ENCODE data around the gene AKR1B1. TPM values are rescaled to one million over a fixed set of nuclear protein-coding genes. Genes with fewer than 3 reads are reported as not detected.

AKR1B1 gene
- polyA plus RNA-seq (2011; rRNA removed) (1,636 and 1,761 TPM in 2 replicates), polyA plus RNA-seq (2017; fragmentation: RNase III; extraction: RNeasy Plus Mini Kit Qiagen cat#74134 plus additional on column Dnase treatment) (4,339 to 6,918 TPM (median 6,205 TPM) in 3 replicates), polyA minus RNA-seq (2011; rRNA and poly(A)+ RNA removed) (620 and 678 TPM in 2 replicates)
- 1,617 and 1,738 TPM in 2 replicates for polyA plus RNA-seq (2012; cell fraction: cytosol; rRNA removed)
- polyA plus RNA-seq (2012; cell fraction: nucleus; rRNA removed): 1,542 and 1,798 TPM in 2 replicates

GRCh38 chr7:134458806-134459698 is at the start of gene AKR1B1:
Gene AKR1B1 (minus strand): TSS chr7:134459100. CDS start chr7:134459062, 38 bp downstream.
- ATAC-seq: peak; percentile 93 to 94
- peak; percentile 79 for TF ChIP-seq PBX3 (IDR thresholded peaks at IDR 0.05)
- peak; percentile 55 for TF ChIP-seq SMC3 (IDR thresholded peaks at IDR 0.05)
- peak; percentile 10 to 56; a peak in 3 of 5 replicates for TF ChIP-seq RAD21 (conservative IDR thresholded peaks at IDR 0.05 in 1 of 2, IDR thresholded peaks at IDR 0.05 in 1 of 2)
- peak; percentile 71; the same call in 1 of the 2 replicates for TF ChIP-seq MYC (IDR thresholded peaks at IDR 0.05; ENCODE audit: borderline replicate concordance, low read length)
- peak; percentile 95 for TF ChIP-seq PHF8 (IDR thresholded peaks at IDR 0.05; ENCODE audit: borderline replicate concordance, low read depth)
- TF ChIP-seq, protein P1, sequence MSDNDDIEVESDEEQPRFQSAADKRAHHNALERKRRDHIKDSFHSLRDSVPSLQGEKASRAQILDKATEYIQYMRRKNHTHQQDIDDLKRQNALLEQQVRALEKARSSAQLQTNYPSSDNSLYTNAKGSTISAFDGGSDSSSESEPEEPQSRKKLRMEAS (IDR thresholded peaks at IDR 0.05): peak; percentile 95
- TF ChIP-seq GATA3 (IDR thresholded peaks at IDR 0.05; ENCODE audit: borderline replicate concordance): no peak; the same call in 1 of the 2 replicates
- no peak for TF ChIP-seq TP53 (CRISPR knock-in tag; IDR thresholded peaks at IDR 0.05)
- TF ChIP-seq CTCF (IDR thresholded peaks at IDR 0.05): peak; percentile 56
- TF ChIP-seq RARB (CRISPR knock-in tag; IDR thresholded peaks at IDR 0.05): peak; percentile 39; the same call in 1 of the 2 replicates
- TF ChIP-seq TFCP2L1 (CRISPR knock-in tag; IDR thresholded peaks at IDR 0.05): peak; percentile 81; the same call in 1 of the 2 replicates
- TF ChIP-seq JUN (IDR thresholded peaks at IDR 0.05): peak; percentile 93 to 98
- TF ChIP-seq HOXB13 (CRISPR knock-in tag; IDR thresholded peaks at IDR 0.05; ENCODE audit: low read depth): peak; percentile 77; the same call in 1 of the 2 replicates
- peak; percentile 18; the same call in 1 of the 2 replicates for TF ChIP-seq HMGXB4 (CRISPR knock-in tag; IDR thresholded peaks at IDR 0.05; ENCODE audit: borderline replicate concordance)
- 0 out of 2 replicates have a peak, but pooled peaks have one; percentile 24 for TF ChIP-seq HOXB5 (CRISPR knock-in tag; IDR thresholded peaks at IDR 0.05)
- TF ChIP-seq, protein P2, sequence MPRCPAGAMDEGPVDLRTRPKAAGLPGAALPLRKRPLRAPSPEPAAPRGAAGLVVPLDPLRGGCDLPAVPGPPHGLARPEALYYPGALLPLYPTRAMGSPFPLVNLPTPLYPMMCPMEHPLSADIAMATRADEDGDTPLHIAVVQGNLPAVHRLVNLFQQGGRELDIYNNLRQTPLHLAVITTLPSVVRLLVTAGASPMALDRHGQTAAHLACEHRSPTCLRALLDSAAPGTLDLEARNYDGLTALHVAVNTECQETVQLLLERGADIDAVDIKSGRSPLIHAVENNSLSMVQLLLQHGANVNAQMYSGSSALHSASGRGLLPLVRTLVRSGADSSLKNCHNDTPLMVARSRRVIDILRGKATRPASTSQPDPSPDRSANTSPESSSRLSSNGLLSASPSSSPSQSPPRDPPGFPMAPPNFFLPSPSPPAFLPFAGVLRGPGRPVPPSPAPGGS (IDR thresholded peaks at IDR 0.05): peak; percentile 98
- no peak for TF ChIP-seq FOSB (CRISPR knock-in tag; IDR thresholded peaks at IDR 0.05)
- peak; percentile 82; the same call in 1 of the 2 replicates for TF ChIP-seq ATOH8 (CRISPR knock-in tag; IDR thresholded peaks at IDR 0.05; ENCODE audit: low read depth)
- TF ChIP-seq KDM5A (IDR thresholded peaks at IDR 0.05): peak; percentile 56
- TF ChIP-seq POLR2A (IDR thresholded peaks at IDR 0.05; ENCODE audit: low read length): peak; percentile 99
- TF ChIP-seq E2F6 (IDR thresholded peaks at IDR 0.05; ENCODE audit: borderline replicate concordance, low read depth): peak; percentile 93
- TF ChIP-seq NR3C1 (IDR thresholded peaks at IDR 0.05): no peak
- TF ChIP-seq RCOR1 (IDR thresholded peaks at IDR 0.05; ENCODE audit: low read depth, low read length): 0 out of 2 replicates have a peak, but pooled peaks have one; percentile 44
- TF ChIP-seq FOSL2 (IDR thresholded peaks at IDR 0.05): no peak
- TF ChIP-seq FOSL2 (CRISPR knock-in tag; IDR thresholded peaks at IDR 0.05): peak; percentile 12
- 0 out of 2 replicates have a peak, but pooled peaks have one; percentile 24 for TF ChIP-seq MAZ (IDR thresholded peaks at IDR 0.05; ENCODE audit: borderline replicate concordance, low read depth, low read length)
- no peak for TF ChIP-seq EP300 (IDR thresholded peaks at IDR 0.05)
- TF ChIP-seq RFX5 (IDR thresholded peaks at IDR 0.05): peak; percentile 82
- no peak; the same call in 1 of the 2 replicates for TF ChIP-seq SREBF2 (IDR thresholded peaks at IDR 0.05)
- peak within 1 kb of the TSS; percentile 93 to 94 for H3K27ac ChIP-seq
- WGBS (ENCODE audit: missing lambda C conversion rate): 3% methylated on average over 48 of the region's 61 CpGs
- peak; percentile 93 for FAIRE-seq
- peak within 1 kb of the TSS; percentile 86 for H3K4me3 ChIP-seq
- H3K4me1 ChIP-seq: peaks cover 72% of the 10 kb centered on the region
- peak within 1 kb of the TSS; percentile 78 for H3K4me2 ChIP-seq
- ChIA-PET CTCF (interaction anchor here (0.6 to 27.7 kb wide), 33 partner anchors 9 to 165 kb away, joined by 3 to 486 read pairs (median 6); partner anchors contain the start of gene AKR1B10), POLR2A (interaction anchor here (0.6 to 3.0 kb wide), 11 partner anchors 10 to 135 kb away, joined by 3 to 27 read pairs (median 4); no protein-coding TSS in a partner anchor)
- peaks cover 16% of the 10 kb centered on the region for H3K9me3 ChIP-seq
- peak; percentile 98 to 99 for DNase-seq (ENCODE audit: low read depth in 1 of 2, low spot score in 1 of 2)

Data from A549 (cell line).